H1 (cell line): Measurements from ENCODE around the gene CAPN9. TPM values are rescaled to one million over a fixed set of nuclear protein-coding genes. Genes with fewer than 3 reads are reported as not detected.

Experiments
- CTCF ChIA-PET: fragments of 300-600 bp; sonication (Branson Sonifier 250); formaldehyde crosslinking; loops from one replicate; lab custom pipeline; 2021; ENCODE audit not compliant: partially characterized antibody; lab: Charles Lee
- POLR2A ChIA-PET: fragments of 300-600 bp; sonication (Branson Sonifier 250); formaldehyde crosslinking; loops from one replicate; lab custom pipeline; 2021; ENCODE audit warnings: inconsistent platforms; ENCODE audit not compliant: partially characterized antibody; lab: Charles Lee
- DNase-seq, 2 experiments: peaks; one replicate each; pipeline versions ENCODE4 v3.0.0 to v3.0.0-alpha.2; 2010 to 2022; ENCODE audit warnings: low spot score in 2 of 2, low read depth in 1 of 2, mixed read lengths in 1 of 2
- FAIRE-seq: peaks from 2 replicates; lab custom pipeline; 2011; peaks lifted over from hg19 to GRCh38; lab: Jason Lieb, UNC
- H2AFZ ChIP-seq: 2 replicates; pipeline ENCODE4 v1.8.1; 2012; ENCODE audit warnings: low read length, inconsistent platforms
- H2AK5ac ChIP-seq: 2 replicates; pipeline ENCODE4 v1.6.1; 2013; ENCODE audit warnings: low read depth, low read length
- H2BK120ac ChIP-seq: replicated peaks from 2 replicates; pipeline ENCODE3; 2013; ENCODE audit warnings: low read depth, low read length, inconsistent platforms
- H2BK12ac ChIP-seq: 2 replicates; pipeline ENCODE4 v1.6.1; 2013; ENCODE audit warnings: low read depth, low read length
- H2BK15ac ChIP-seq: 2 replicates; pipeline ENCODE4 v1.6.1; 2013; ENCODE audit warnings: low read length
- H2BK20ac ChIP-seq: 2 replicates; pipeline ENCODE4 v1.6.1; 2013; ENCODE audit warnings: low read length
- H2BK5ac ChIP-seq: 2 replicates; pipeline ENCODE4 v1.6.1; 2013; ENCODE audit warnings: low read depth, low read length
- H3K14ac ChIP-seq: 2 replicates; pipeline ENCODE4 v1.6.1; 2013; ENCODE audit warnings: inconsistent platforms; ENCODE audit not compliant: insufficient read length
- H3K18ac ChIP-seq: 2 replicates; pipeline ENCODE4 v1.6.1; 2013; ENCODE audit warnings: low read length; ENCODE audit errors: extremely low read depth
- H3K23ac ChIP-seq: 2 replicates; pipeline ENCODE4 v1.6.1; 2013; ENCODE audit warnings: inconsistent platforms; ENCODE audit not compliant: insufficient read length
- H3K23me2 ChIP-seq: 2 replicates; pipeline ENCODE4 v1.6.1; 2013; ENCODE audit warnings: low read depth, low read length
- H3K27ac ChIP-seq: 2 replicates; pipeline ENCODE4 v1.6.1; 2011; ENCODE audit warnings: low read depth, low read length, inconsistent platforms
- H3K27me3 ChIP-seq, 4 experiments: replicated peaks in 1 of 4; 1 replicate in 1 of 4; 2 replicates in 3 of 4; pipeline versions ENCODE4 v1.6.1 to v1.8.1; 2011 to 2013; ENCODE audit warnings: low read length in 3 of 4, mild to moderate bottlenecking in 3 of 4, inconsistent platforms in 2 of 4, mixed read lengths in 2 of 4, moderate library complexity in 1 of 4; ENCODE audit not compliant: control insufficient read depth in 3 of 4, insufficient read depth in 3 of 4; ENCODE audit errors: extremely low read depth in 1 of 4
- H3K36me3 ChIP-seq, 4 experiments: 2 replicates each; pipeline versions ENCODE4 v1.6.1 to v1.8.1; 2011 to 2013; ENCODE audit warnings: mild to moderate bottlenecking in 4 of 4, low read length in 3 of 4, moderate library complexity in 2 of 4, control low read depth in 1 of 4, inconsistent platforms in 1 of 4; ENCODE audit not compliant: insufficient read depth in 4 of 4, control insufficient read depth in 2 of 4
- H3K4ac ChIP-seq: replicated peaks from 2 replicates; pipeline ENCODE3; 2013; ENCODE audit warnings: low read length, low read depth, mixed read lengths, inconsistent platforms; ENCODE audit not compliant: insufficient read length
- H3K4me1 ChIP-seq, 4 experiments: replicated peaks in 1 of 4; 1 replicate in 1 of 4; 2 replicates in 3 of 4; pipeline versions ENCODE4 v1.6.1 to v1.8.1; 2011 to 2013; ENCODE audit warnings: low read length in 3 of 4, inconsistent platforms in 2 of 4, mixed read lengths in 1 of 4; ENCODE audit not compliant: insufficient read depth in 4 of 4, control insufficient read depth in 3 of 4
- H3K4me2 ChIP-seq, 2 experiments: 2 replicates each; pipeline versions ENCODE4 v1.6.1 to v1.8.1; 2011 to 2013; ENCODE audit warnings: low read depth in 2 of 2, low read length in 2 of 2, control low read depth in 1 of 2, inconsistent platforms in 1 of 2, mild to moderate bottlenecking in 1 of 2; ENCODE audit not compliant: insufficient read depth in 1 of 2
- H3K4me3 ChIP-seq, 4 experiments: fragments of 200-600, 300-600 bp in 1 of 4; sonication (generic), shearing (Covaris generic), sonication (Bioruptor Twin) in 1 of 4; 2 replicates each; pipeline versions ENCODE4 v1.5.1 to v1.8.1; 2011 to 2016; ENCODE audit warnings: low read length in 4 of 4, low read depth in 3 of 4, control low read depth in 2 of 4, inconsistent platforms in 2 of 4, mild to moderate bottlenecking in 2 of 4, mixed read lengths in 1 of 4, moderate library complexity in 1 of 4; ENCODE audit not compliant: insufficient read depth in 2 of 4; ENCODE audit errors: extremely low read depth in 1 of 4
- H3K56ac ChIP-seq: replicated peaks from 2 replicates; pipeline ENCODE3; 2013; ENCODE audit warnings: low read depth, mild to moderate bottlenecking, mixed read lengths, low read length, inconsistent platforms; ENCODE audit not compliant: insufficient read length
- H3K79me1 ChIP-seq: 2 replicates; pipeline ENCODE4 v1.6.1; 2013; ENCODE audit warnings: low read depth, low read length, control low read depth
- H3K79me2 ChIP-seq, 2 experiments: 2 replicates each; pipeline versions ENCODE4 v1.6.1 to v1.8.1; 2012 to 2013; ENCODE audit warnings: low read length in 2 of 2, mild to moderate bottlenecking in 2 of 2, inconsistent platforms in 1 of 2; ENCODE audit not compliant: insufficient read depth in 2 of 2, control insufficient read depth in 1 of 2
- H3K9ac ChIP-seq, 4 experiments: replicated peaks in 1 of 4; 1 replicate in 1 of 4; 2 replicates in 3 of 4; pipeline versions ENCODE4 v1.6.1 to v1.8.1; 2011 to 2013; ENCODE audit warnings: low read depth in 3 of 4, low read length in 3 of 4, control low read depth in 2 of 4, mild to moderate bottlenecking in 2 of 4, moderate library complexity in 2 of 4, inconsistent platforms in 1 of 4; ENCODE audit errors: extremely low read depth in 1 of 4
- H3K9me3 ChIP-seq, 2 experiments: 2 replicates each; pipeline versions ENCODE4 v1.6.1 to v1.8.1; 2012 to 2013; ENCODE audit warnings: mild to moderate bottlenecking in 2 of 2, moderate library complexity in 2 of 2, control low read depth in 1 of 2, inconsistent platforms in 1 of 2, low read depth in 1 of 2, low read length in 1 of 2, mixed read lengths in 1 of 2; ENCODE audit not compliant: insufficient read depth in 2 of 2
- H4K20me1 ChIP-seq, 2 experiments: replicated peaks in 1 of 2; 2 replicates each; pipeline versions ENCODE3 to v1.8.1; 2011 to 2013; ENCODE audit warnings: inconsistent platforms in 2 of 2, low read length in 2 of 2, mild to moderate bottlenecking in 1 of 2; ENCODE audit not compliant: insufficient read depth in 2 of 2, control insufficient read depth in 1 of 2
- H4K5ac ChIP-seq: 2 replicates; pipeline ENCODE4 v1.6.1; 2013; ENCODE audit warnings: low read length, low read depth, mixed read lengths, inconsistent platforms; ENCODE audit not compliant: insufficient read length
- H4K8ac ChIP-seq: 2 replicates; pipeline ENCODE4 v1.8.0; 2013; ENCODE audit warnings: mild to moderate bottlenecking, moderate library complexity, low read length, inconsistent platforms; ENCODE audit not compliant: insufficient read depth; ENCODE audit errors: extremely low read depth
- H4K91ac ChIP-seq: replicated peaks from 2 replicates; pipeline ENCODE3; 2013; ENCODE audit warnings: low read length, mixed read lengths, inconsistent platforms; ENCODE audit not compliant: insufficient read length
- CBX8 ChIP-seq: fragments of 300-800, 300-1000 bp; sonication (generic); IDR thresholded peaks from 2 replicates; pipeline ENCODE4 v1.7.1; 2016; ENCODE audit warnings: low read depth, low read length, borderline replicate concordance
- WGBS, 2 experiments: shearing (Covaris generic) in 1 of 2; methylation state at CpG; one replicate each; pipeline versions ENCODE4 v1.1.6 to v1.1.7; 2013 to 2015; ENCODE audit warnings: low lambda C conversion rate in 2 of 2, mixed read lengths in 2 of 2, inconsistent platforms in 1 of 2, low coverage in 1 of 2, missing lambda C conversion rate in 1 of 2; ENCODE audit not compliant: insufficient replicate concordance in 2 of 2, insufficient coverage in 1 of 2, insufficient read length in 1 of 2; ENCODE audit errors: extremely low coverage in 1 of 2, missing lambda C conversion rate in 1 of 2; 5-methylcytosine and 5-hydroxymethylcytosine counted together
- polyA plus RNA-seq, 7 experiments: library from polyadenylated mRNA; depleted of rRNA in 3 of 7; stranded (reverse) in 5 of 7; unstranded in 2 of 7; fragments of >200 nt in 5 of 7; fragments of 200-250 nt in 2 of 7; gene quantifications; 1 replicate in 5 of 7; 2 replicates in 1 of 7; 4 replicates in 1 of 7; pipeline versions ENCODE4 v1.2.1 to v1.2.3, GENCODE V29; 2011 to 2013; ENCODE audit warnings: missing spikeins in 2 of 7, mixed read lengths in 2 of 7
- total RNA-seq: library from RNA; stranded (reverse); fragmentation: NEBNext Ultra II Directional; extraction: Animal tissue kit (Norgen Biotek cat#: 25700); gene quantifications from 2 replicates; pipeline ENCODE4 v1.2.1, GENCODE V29; 2021

Gene CAPN9
- total and polyA plus RNA-seq, 2 of the 8 experiments (the other 6 are each of a cell fraction or from before 2014, with no cell fraction given): 0.22 to 0.76 TPM

DNA sequence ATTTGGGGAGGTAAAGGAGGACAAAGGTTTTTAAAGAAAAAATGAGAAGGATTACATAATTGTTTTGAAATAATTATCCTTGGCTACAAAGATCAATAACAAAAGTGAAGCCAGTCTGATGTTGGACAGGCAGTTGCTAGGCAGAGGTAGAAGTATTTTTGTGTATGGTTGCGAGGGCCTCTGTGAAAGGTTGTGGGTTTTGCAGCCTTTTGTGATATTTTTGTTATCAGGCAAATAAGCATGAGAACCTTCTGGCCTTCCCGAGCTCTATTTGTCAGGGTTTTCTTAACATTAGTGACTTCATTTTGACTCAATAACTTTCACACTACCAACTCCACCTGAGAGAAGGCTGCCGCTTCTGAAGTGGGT is 39.2 kb downstream of the CAPN9 start:
- Histone ChIP-seq H3K4me2 (no peak overlapping the region), H3K79me1 (no peaks in the 10 kb centered on the region), H3K56ac (no peak overlapping the region), H3K27me3 (peaks cover 26 to 76% (median 69%) of the 10 kb centered on the region in 4 experiments), H3K79me2 (no peaks in the 10 kb centered on the region), H3K27ac (no peak overlapping the region), H3K23ac (no peak overlapping the region), H3K23me2 (no peaks in the 10 kb centered on the region), H4K20me1 (peaks cover 0 to 5% of the 10 kb centered on the region in 2 experiments), H2BK12ac (no peak overlapping the region), H3K4me3 (no peak overlapping the region), H4K8ac (no peak overlapping the region), H2BK15ac (no peak overlapping the region), H4K5ac (no peak overlapping the region), H2BK120ac (no peak overlapping the region), H2AK5ac (no peak overlapping the region), H2BK20ac (no peak overlapping the region), H3K14ac (no peak overlapping the region), H4K91ac (no peak overlapping the region), H3K4me1 (peaks cover 0 to 6% (median 3%) of the 10 kb centered on the region in 4 experiments; a peak in 3 of 7 replicates), H3K9ac (no peak overlapping the region), H3K18ac (no peak overlapping the region), H3K9me3 (peaks cover 0 to 6% of the 10 kb centered on the region in 2 experiments; a peak in 1 of 4 replicates), H3K36me3 (no peaks in the 10 kb centered on the region), H2BK5ac (no peak overlapping the region), H3K4ac (no peak overlapping the region), H2AFZ (no peak overlapping the region)
- ChIA-PET CTCF (interaction anchor here (1.0 to 2.5 kb wide), 4 partner anchors 11 to 26 kb away, joined by 3 to 9 read pairs (median 4); no protein-coding TSS in a partner anchor), POLR2A (interaction anchor here (1.6 kb wide), 1 partner anchor 9 kb away, joined by 4 read pairs; no protein-coding TSS in a partner anchor)
- no peak for DNase-seq
- WGBS, 2 experiments: 89% methylated on average over 3 of the region's 3 CpGs; no CpG with 5 or more reads in 1 of the 2 experiments
- no peak for FAIRE-seq
- no peak for TF ChIP-seq CBX8
